SK-N-SH treated with all-trans-retinoic acid at 6 μM for 48 hours (cell line): ENCODE results near the gene POLE2.

Experiments
- BACH2 ChIP-seq: fragments of 250-450 bp; sonication (Bioruptor Pico); IDR thresholded peaks from 2 replicates; pipeline ENCODE4 v1.9.0; 2021; ENCODE audit warnings: mild to moderate bottlenecking, borderline replicate concordance
- PATZ1 ChIP-seq: fragments of 250-450 bp; sonication (Bioruptor Pico); IDR thresholded peaks from 2 replicates; pipeline ENCODE4 v1.8.0; 2020; ENCODE audit warnings: mild to moderate bottlenecking, moderate library complexity, borderline replicate concordance
- RARB ChIP-seq: fragments of 250-450 bp; sonication (Bioruptor Pico); IDR thresholded peaks from 2 replicates; pipeline ENCODE4 v1.8.0; 2021; ENCODE audit warnings: mild to moderate bottlenecking, moderate library complexity
- ZC3H10 ChIP-seq: fragments of 250-450 bp; sonication (Bioruptor Pico); IDR thresholded peaks from 2 replicates; pipeline ENCODE4 v1.5.1; 2021; ENCODE audit warnings: mild to moderate bottlenecking, moderate library complexity
- ZFP3 ChIP-seq: fragments of 250-450 bp; sonication (Bioruptor Pico); IDR thresholded peaks from 2 replicates; pipeline ENCODE4 v1.5.0; 2020; ENCODE audit warnings: mild to moderate bottlenecking, moderate library complexity
- ZNF565 ChIP-seq: fragments of 450-650 bp; formaldehyde crosslinking; conservative IDR thresholded peaks from 2 replicates; pipeline ENCODE4 v1.5.0; 2020; ENCODE audit warnings: low read depth, mild to moderate bottlenecking, moderate library complexity

- TF ChIP-seq BACH2: no peak
- no peak for TF ChIP-seq ZNF565 (CRISPR knock-in tag)
- TF ChIP-seq PATZ1: no peak
- TF ChIP-seq RARB (CRISPR knock-in tag): no peak
- no peak for TF ChIP-seq ZC3H10 (CRISPR knock-in tag)
- no peak for TF ChIP-seq ZFP3 (CRISPR knock-in tag)
Observed at GRCh38 chr14:49702725-49703124, 14.7 kb upstream of the POLE2 start.
